GM18870 (cell line): ENCODE results near the gene RPL7A.
"Not testable (repeated sequence)": the region's sequence is repeated elsewhere in the genome, so short reads cannot be mapped to it uniquely, and the experiment has no call there.

ENCODE experiments used
- ATAC-seq: cut with Tn5 transposase; IDR thresholded peaks from one replicate; pipeline ENCODE4 v1.9.1; 2021; ENCODE audit warnings: moderate library complexity; ENCODE audit not compliant: unreplicated experiment

The RPL7A gene

GRCh38 chr9:133347985-133348717 is at the start of gene RPL7A, which contains the start of gene MED22:
RPL7A (plus strand) TSS chr9:133348218; CDS start chr9:133348244, 26 bp downstream.
MED22 (minus strand) TSS chr9:133348131; CDS start chr9:133346662, 1,469 bp downstream.
- peak; percentile 82 for ATAC-seq

- ATAC-seq, result not testable (repeated sequence)
Observed at GRCh38 chr9:133299996-133300395, 48.0 kb upstream of the RPL7A start.

GRCh38 chr9:133301253-133302230 is 46.5 kb upstream of the RPL7A start:
- ATAC-seq, result no peak

GRCh38 chr9:133303266-133304157 is 44.5 kb upstream of the RPL7A start:
- ATAC-seq, result no peak

GRCh38 chr9:133304158-133304470 is 43.9 kb upstream of the RPL7A start:
- no peak for ATAC-seq

GRCh38 chr9:133304477-133305377 is 43.3 kb upstream of the RPL7A start:
- no peak for ATAC-seq

GRCh38 chr9:133305731-133306130 is 42.3 kb upstream of the RPL7A start:
- no peak for ATAC-seq

- ATAC-seq, result no peak
Observed at GRCh38 chr9:133306242-133307204, 41.5 kb upstream of the RPL7A start.

- ATAC-seq, result no peak
Observed at GRCh38 chr9:133307301-133307700, 40.7 kb upstream of the RPL7A start.

GRCh38 chr9:133309608-133310007 is 38.4 kb upstream of the RPL7A start:
- no peak for ATAC-seq

GRCh38 chr9:133315997-133316396 is 32.0 kb upstream of the RPL7A start:
- no peak for ATAC-seq

- not testable (repeated sequence) for ATAC-seq
Observed at GRCh38 chr9:133317551-133317950, 30.5 kb upstream of the RPL7A start.

- ATAC-seq, result no peak
Observed at GRCh38 chr9:133320421-133320881, 27.6 kb upstream of the RPL7A start.

- ATAC-seq, result no peak
Observed at GRCh38 chr9:133321411-133321935, 26.5 kb upstream of the RPL7A start.

- no peak for ATAC-seq
Observed at GRCh38 chr9:133322701-133323100, 25.3 kb upstream of the RPL7A start.

GRCh38 chr9:133323211-133323610 is 24.8 kb upstream of the RPL7A start:
- ATAC-seq, result no peak

GRCh38 chr9:133323991-133324703 is 23.9 kb upstream of the RPL7A start:
- no peak for ATAC-seq

- ATAC-seq, result not testable (repeated sequence)
Observed at GRCh38 chr9:133327021-133327420, 21.0 kb upstream of the RPL7A start.
